ENCODE results near the gene ANXA7.
"Not testable (repeated sequence)": the region's sequence is repeated elsewhere in the genome, so short reads cannot be mapped to it uniquely, and the experiment has no call there.

The ANXA7 gene

DNA sequence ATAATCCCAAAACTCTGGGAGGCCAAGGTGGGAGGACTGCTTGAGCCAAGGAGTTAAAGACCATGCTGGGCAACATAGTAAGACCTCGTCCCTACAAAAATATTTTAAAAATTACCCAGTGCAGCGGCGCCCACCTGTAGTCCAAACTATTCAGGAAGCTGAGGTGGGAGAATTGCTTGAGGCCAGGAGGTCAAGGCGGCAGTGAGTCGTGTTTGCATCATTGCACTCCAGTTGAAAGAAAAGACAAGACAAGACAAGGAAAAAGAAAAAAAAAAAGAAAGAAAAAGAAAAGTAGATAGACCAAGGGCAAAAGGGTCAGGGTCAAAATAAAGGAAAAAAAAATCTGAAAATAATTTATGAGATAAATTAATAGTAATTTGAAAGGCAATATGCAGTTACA, 5.8 kb downstream of the ANXA7 start:
- DNase-seq (ENCODE audit: low spot score), result no peak

DNA sequence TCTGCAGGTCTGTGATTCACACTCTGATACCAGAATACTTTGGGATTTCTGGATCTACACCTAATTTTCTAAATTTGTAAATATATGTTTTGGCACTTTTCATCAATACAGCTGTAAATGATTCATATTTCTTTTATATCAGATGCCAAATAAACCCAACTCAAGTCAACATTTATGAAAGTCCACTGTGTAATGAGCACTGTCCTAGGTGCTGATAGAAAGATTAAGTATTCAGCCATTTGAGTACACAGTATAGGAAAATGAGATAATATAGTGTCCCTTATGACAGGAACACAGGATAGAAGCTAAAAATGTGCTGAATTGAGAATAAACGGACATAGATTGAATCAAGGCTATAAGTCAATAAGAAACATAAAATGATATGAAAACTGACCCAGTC, 6.4 kb downstream of the ANXA7 start:
- no peak for DNase-seq (ENCODE audit: low spot score)

DNA sequence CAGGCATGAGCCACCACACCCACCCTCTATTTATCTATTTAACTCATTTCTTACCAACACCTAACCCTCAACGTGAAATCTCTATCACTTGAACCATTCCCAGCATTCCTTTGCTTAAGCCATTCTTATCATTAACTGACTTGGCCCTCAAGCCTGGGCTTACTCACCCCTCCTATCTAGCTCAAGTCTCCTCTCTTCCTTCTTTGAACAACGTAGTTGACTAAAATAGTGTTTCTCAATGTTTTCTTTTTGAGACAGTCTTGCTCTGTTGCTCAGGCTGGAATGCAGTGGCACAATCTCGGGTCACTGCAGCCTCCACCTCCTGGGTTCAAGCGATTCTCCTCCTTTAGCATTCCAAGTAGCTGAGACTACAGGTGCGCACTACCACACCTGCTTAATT, 7.0 kb downstream of the ANXA7 start:
- DNase-seq (ENCODE audit: low spot score), result no peak

DNA sequence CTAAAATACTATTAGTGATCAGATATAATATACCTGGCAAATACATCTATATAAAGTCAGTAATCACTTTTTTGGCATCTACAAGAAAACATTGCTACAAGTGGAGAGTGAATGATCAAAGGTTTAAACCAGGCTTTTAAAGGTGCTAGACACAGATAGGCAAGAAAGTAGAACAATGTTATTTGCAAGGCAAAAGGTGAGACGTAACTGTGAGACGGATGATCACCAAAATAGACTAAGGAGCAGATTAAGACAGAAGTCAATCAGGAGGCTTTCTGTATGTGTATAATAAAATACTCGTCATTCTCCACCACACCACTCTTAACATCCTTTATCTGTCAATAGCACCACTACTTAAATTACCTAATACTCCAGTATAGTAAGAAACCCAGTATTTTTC, 8.3 kb downstream of the ANXA7 start:
- DNase-seq (ENCODE audit: low spot score), result no peak

DNA sequence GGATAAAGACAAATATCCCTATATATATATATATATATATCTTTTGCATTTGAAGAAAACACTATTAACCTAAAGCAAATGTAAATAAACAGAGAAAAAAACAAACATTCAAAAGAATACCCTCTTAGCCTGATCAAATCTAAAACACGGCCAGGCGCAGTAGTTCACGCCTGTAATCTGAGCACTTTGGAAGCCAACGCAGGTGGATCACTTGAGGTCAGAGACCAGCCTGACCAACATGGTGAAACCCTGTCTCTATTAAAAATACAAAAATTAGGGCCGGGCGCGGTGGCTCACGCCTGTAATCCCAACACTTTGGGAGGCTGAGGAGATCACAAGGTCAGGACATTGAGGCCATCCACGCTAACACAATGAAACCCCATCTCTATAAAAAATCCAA, 9.2 kb downstream of the ANXA7 start:
- DNase-seq (ENCODE audit: low spot score), result no peak

DNA sequence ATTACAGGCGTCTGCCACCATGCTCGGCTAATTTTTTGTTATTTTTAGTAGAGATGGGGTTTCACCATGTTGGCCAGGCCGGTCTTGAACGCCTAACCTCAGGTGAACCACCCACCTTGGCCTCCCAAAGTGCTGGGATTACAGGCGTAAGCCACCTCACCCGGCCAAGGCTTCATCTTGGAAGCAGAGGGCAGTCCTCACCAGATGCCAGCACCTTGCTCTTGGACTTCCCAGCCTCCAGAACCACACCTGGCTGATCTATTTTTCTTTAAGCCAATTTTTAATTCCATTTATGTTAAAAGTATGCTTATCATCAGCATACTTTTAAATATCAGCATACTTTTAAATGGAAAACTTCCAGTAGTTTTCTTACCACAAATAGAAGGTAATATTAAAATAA, 12.2 kb downstream of the ANXA7 start:
- DNase-seq (ENCODE audit: low spot score), result no peak

DNA sequence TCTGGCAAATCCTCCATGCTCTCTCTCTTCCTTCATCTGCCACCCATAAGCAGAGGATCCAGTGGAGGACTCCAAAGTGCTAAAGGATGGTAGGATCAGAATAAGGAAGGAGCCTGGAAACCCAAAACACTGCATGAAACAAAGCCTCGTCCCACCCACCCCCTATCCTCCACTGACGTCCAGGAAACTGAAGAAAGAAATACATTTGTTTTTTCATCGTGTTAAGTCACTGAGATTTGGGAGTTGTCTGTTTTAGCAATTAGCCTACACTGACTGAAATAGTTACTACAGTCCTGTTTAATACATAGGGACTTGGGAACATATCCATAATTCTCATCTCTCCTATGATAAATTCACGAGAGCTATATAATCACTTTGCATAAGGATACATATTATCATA, 14.8 kb downstream of the ANXA7 start:
- no peak for DNase-seq (ENCODE audit: low spot score)

DNA sequence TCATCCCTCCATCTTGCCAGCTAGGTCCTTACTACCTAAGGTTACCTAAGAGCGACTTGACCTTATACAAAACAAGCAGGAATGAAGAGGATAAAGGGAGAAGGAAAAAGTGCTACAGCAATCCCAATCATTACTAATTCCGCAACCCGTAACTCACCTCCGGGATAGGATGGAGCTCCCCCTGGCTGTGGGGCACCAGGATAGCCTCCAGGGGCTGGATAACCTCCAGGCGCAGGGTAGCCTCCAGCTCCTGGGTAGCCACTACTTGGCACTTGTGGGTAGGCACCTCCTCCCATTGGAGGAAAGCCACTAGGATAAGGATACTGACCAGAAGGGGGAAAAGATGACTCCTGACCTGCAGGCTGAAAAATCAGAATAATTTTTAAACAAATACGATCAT, 15.8 kb downstream of the ANXA7 start:
- DNase-seq (ENCODE audit: low spot score), result no peak

DNA sequence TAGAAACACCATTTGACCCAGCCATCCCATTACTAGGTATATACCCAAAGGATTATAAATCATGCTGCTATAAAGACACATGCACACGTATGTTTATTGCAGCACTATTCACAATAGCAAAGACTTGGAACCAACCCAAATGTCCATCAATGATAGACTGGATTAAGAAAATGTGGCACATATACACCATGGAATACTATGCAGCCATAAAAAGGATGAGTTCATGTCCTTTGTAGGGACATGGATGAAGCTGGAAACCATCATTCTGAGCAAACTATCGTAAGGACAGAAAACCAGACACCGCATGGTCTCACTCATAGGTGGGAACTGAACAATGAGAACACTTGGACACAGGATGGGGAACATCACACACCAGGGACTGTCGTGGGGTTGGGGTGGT, 19.5 kb downstream of the ANXA7 start:
- DNase-seq (ENCODE audit: low spot score), result not testable (repeated sequence)

DNA sequence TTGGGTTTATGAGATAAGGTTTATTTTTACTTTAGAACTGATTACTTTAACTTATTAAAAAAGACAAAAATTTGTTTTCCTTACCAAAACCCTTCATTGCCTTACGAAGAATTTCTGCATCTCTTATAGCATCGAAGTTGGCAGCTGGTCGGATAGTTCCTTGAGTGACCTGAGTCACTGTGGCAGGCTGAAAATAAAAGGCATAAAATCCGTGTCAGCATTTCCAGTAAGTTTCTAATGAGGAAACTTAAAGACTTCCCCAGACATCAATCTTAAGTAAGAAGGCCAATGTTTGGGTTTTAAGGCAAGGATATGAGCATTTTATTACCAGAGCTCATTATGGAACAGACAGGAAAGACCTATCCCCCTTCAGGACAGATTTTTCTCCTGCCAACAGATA, 25.6 kb downstream of the ANXA7 start:
- no peak for DNase-seq (ENCODE audit: low spot score)

DNA sequence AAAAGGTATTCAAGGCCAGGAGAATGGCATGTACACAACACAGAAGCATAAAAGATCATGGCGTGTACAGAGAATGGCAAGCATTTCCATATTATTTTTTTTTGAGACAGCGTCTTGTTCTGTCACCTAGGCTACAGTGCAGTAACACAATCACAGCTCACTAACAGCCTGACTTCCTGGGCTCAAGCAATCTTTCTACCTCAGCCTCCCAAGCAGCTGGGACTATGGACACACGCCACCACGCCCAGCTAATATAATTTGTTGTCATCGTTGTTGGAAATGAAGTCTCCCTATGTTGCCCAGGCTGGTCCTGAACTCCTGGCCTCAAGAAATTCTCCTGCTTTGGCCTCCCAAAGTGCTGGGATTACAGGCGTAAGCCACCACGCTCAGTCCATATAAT, 27.3 kb downstream of the ANXA7 start:
- DNase-seq (ENCODE audit: low spot score), result no peak

DNA sequence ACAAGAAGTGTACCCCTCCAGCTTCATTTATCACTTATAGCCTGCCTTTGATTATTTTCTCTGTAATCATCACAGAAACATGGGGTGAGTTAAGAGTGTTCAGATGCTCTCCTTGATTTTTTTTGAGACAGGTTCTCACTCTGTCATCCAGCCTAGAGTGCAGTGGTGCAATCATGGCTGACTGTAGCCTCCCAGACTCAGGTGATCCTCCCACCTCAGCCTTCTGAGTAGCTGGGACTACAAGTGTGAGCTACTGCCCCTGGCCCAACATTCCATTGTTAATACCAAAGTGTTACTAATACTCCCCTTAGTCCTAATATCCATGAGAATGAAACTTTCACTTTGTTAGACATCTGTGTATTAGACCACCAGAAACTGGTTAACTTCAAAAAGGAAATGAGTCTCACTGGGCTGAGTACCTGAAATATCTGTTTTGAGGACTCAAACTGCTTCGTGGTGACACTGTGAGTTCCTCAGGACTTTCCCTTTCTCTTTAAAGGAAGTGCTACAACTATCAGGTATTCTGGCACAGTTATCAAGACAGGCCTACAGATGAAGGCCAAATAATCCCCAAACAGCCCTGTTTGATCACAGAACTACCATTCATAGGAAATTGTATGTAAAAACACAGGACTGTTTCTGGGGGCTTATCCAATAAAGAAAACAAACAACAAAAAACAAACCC, 34.7 kb downstream of the ANXA7 start:
- DNase-seq (ENCODE audit: low spot score), result no peak

DNA sequence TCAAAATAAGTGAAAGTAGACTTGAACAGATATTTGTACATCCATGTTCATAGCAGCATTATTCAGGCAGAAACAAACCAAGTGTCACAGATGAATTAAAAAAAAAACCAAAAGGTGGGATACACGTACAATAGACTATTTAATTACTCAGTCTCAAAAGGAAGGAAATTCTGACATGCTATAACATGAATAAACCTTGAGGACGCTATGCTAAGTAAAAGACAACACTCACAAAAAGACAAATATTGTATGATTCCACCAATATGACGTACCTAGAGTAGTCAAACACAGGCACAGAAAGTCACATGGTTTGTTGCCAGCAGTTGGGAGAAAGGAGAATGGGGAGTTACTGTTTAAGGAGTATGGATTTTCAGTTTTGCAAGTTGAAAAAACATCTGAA, 37.2 kb downstream of the ANXA7 start:
- no peak for DNase-seq (ENCODE audit: low spot score)

DNA sequence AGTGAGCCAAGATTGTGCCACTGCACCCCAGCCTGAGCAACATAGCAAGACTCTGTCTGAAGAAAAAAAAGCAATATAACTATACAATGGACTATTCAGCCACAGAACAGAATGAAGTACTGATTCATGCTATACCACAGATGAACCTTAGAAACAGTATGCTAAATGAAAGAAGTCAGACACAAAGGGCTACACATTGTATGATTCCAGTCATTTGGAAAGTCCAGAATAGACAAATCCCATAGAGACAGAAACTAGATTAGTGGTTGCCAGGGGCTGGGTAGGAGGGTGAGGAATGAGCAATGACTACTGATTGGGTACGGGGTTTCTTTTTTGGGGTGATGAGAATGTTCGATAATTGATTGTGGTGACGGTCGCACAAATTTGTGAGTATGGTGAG, 45.6 kb downstream of the ANXA7 start:
- DNase-seq (ENCODE audit: low spot score), result no peak

DNA sequence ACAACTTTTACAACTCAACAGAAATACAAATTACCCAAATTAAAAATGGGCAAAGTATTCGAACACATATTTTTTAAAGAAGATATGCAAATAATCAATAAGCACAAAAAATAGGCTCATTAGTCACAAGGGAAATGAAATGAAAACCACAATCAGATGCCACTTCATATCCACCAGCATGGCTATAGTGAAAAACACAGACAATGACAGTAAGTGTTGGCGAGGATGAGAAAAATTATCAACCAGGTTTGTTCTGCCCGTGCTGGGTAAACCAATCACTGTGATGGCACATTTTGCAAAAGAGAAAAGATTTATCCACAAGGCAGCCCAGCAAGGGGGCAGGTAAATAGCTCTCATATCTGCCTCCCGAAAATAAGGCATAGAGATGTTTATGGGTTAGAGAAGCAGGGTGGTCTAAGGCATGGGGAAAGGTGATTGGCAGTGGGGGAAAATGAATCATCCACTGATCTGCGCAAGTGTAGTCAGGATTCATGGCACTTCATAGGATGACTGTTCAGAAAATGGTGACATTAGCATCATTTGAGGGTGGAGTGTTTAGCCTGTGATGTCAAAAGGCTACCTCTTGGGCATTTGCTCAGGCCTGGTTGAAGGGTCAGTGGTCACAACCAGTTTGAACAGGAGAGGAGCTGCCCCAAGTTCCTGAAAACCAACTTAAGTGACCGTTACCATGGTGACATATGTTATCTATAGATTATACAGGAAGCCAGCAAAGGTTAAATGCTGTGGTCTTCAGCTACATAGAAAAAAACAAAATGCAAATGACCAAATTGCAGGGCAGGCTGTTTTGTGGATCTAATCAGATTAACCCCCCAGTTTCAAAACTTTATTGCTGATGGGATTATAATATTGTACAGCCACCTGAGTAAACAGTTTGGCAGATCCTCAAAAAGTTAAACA, 47.2 kb downstream of the ANXA7 start:
- no peak for DNase-seq (ENCODE audit: low spot score)

DNA sequence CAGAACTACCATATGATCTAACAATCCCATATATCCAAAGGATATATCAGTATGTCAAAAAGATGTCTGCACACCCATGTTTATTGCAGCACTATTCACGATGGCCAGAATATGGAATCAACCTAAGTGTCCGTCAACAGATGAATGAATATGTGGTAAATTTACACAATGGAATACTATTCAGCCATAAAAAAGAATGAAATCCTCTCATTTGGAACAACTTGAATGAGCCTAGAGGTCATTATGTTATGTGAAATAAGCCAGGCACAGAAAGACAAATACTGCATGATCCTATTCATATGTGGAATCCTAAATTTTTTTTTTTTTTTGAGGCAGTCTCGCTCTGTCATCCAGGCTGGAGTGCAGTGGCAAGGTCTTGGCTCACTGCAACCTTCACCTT, 48.9 kb downstream of the ANXA7 start:
- DNase-seq (ENCODE audit: low spot score), result no peak

DNA sequence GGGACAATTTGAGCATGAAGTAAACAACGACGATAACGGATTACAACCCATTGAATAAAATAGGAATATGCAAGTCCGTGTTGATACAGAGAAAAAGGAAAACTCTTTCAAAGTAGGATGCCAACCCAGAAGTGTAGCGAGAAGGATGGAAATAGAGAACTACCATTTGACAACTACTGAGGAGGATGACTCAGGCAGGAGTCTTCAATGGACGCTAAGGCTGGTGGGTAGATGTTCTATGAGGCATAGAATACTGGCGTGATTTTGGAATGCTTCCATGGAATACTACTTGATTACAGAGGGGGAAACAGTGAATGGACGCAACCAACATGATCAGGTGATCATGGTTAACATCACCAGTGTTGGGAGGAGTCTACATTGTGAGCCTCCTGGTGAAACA, 54.4 kb downstream of the ANXA7 start:
- no peak for DNase-seq (ENCODE audit: low spot score)

DNA sequence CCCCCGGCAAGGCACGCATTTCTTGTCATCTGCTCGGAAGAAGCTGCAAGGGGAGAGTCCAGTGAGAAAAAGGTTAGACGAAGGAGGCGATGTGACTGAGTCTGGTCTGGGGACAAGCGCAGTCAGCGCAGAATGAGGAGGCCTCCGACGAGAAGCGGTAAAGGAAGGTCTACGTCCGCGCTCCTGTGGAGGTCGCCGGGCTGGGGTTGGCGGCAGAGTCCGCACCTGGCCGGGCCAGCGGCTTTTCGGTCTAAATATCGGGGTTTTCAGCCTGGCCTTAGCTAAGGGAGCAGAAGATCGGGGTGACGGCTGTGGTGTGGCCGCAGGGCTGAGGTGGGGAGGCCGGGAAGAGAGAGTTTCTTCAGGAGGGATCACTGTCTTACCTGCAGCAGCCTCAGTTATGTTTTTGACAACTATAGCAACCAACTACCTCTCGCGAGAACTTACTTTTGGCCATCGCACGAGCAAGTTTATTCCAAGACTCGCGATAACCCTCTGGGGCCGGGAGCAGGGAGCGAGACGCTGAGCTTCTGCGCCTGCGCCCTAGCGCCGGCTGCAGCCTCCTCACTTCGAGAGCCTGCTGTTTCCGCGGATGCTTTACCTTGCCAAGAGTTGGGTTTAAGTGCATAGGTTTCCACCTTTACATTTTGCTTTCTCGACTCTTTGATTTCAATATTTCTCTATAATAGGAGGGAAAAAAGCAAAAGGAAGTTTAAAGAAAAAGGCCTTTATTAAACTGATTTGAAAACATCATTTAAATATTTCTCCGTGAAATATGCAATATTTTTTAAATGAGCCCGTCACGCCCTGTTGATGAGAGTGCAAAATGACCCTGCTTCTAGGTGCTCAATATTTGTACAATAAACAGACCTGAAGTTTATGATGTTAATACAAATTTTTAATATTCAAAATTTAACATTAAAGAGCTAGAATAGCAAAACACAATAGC, 55.3 kb downstream of the ANXA7 start, which contains the start of gene CFAP70:
Gene CFAP70 (minus strand): TSS at position 534 of the 949 bp plus-strand sequence. CDS start 4,068 bp downstream, outside the sequence.
- DNase-seq (ENCODE audit: low spot score), result peak; percentile 97

DNA sequence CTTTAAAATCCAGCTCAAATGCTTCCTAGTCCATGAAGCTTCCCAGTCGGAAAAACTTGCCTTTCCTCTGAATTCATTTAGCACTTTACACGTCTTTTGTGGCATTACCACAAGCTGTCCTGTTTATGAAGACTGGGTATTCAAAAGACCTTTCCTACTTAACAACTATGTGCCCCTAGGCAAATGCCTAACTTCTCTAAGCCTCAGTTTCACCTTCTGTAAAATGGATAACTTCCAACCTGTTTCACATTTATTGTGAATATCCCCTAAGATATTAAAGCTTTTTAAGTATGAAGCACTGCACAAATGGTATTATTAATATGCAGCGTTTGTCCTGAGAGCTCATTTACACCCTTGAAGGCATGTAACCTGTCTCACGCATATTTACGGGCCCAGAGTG, 56.0 kb downstream of the ANXA7 start:
- no peak for DNase-seq (ENCODE audit: low spot score)

DNA sequence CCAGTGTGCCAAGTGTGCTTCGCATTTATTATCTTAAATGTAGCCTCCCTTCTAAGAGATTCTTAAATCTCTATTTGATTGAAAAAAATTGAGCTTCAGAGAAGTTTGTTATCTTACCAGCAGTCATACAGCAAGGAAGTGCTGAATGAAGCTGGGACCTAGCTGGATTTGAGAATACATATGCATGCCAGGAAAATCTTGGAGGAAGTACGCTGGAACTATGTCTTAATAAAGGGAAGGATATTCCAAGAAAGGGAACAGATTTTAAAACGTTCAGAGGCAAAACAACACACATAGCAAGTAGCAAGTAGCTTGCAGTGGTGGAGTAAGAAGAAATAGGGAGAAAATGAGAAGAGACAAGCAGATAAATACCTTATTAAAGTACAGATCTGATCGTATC, 56.7 kb downstream of the ANXA7 start:
- DNase-seq (ENCODE audit: low spot score), result no peak

DNA sequence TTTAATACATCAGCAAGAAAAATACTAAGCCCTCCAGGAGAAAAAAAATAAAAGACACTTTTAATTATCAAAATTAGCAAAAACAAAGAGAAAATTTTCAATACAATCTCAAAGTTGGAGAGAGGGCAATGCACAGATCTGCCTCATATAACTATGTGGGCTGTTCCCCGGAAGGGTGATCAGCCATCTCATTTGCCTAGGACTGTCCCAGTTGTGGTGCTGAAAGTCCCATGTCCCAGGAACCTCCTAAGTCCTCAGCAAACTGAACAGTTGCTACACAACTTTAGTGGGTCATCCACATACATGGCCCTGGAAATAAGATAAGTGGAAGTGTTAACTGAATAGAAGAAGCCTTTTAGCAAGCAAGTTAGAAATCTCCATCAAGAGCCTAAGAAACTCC, 69.6 kb downstream of the ANXA7 start:
- DNase-seq (ENCODE audit: low spot score), result no peak

DNA sequence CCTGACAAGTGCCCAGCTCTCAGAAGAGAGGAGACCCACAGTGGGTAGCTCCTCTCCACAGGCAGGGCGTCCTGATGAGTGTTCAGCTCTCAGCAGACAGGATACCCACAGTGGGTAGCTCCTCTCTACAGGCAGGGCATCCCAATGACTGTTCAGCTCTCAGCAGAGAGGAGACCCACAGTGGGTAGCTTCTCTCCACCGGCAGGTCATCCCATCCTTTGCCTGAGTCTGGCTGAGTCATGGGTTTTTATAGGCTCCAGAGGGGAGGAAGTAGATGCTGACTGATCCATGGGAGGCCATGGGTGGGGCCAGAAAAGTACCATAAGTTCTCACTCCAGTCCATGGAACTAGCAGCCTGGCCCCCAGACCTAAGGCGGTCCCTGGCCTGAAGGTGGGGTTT, 73.7 kb downstream of the ANXA7 start:
- no peak for DNase-seq (ENCODE audit: low spot score)

Measured in SK-N-DZ (cell line).